CD4-positive, alpha-beta T cell (primary cell): ENCODE results near the gene SYT6. TPM values are rescaled to one million over a fixed set of nuclear protein-coding genes. Genes with fewer than 3 reads are reported as not detected.

Experiments used
- ATAC-seq: fragments of 200-7000 bp; cut with Tn5 transposase; one replicate; pipeline ENCODE4 v1.10.0; 2022; ENCODE audit warnings: mild to moderate bottlenecking; ENCODE audit not compliant: poor library complexity
- CTCF ChIA-PET: fragments of 350-600 bp; sonication (Branson Sonifier 250); formaldehyde crosslinking; loops from one replicate; lab custom pipeline; 2021; ENCODE audit warnings: antibody characterized with exemption, inconsistent platforms; lab: Charles Lee
- POLR2A ChIA-PET: fragments of 350-600 bp; sonication (Branson Sonifier 250); formaldehyde crosslinking; loops from one replicate; lab custom pipeline; 2021; ENCODE audit warnings: antibody characterized with exemption, inconsistent platforms; lab: Charles Lee
- DNase-seq, 14 experiments: peaks; one replicate each; pipeline ENCODE4 v3.0.0-alpha.2; 2013 to 2020; ENCODE audit warnings: mixed read lengths in 2 of 14
- H3K27ac ChIP-seq, 2 donors: one replicate each; pipeline versions ENCODE4 v1.5.1 to v1.7.0; 2013; ENCODE audit warnings: low read length in 2 of 2, low read depth in 1 of 2, mild to moderate bottlenecking in 1 of 2
- H3K27me3 ChIP-seq, 2 experiments: 1 replicate in 1 of 2; 2 replicates in 1 of 2; pipeline versions ENCODE4 v1.6.1 to v1.7.0; 2013; ENCODE audit warnings: low read length in 2 of 2, control low read depth in 1 of 2, mild to moderate bottlenecking in 1 of 2, moderate library complexity in 1 of 2; ENCODE audit not compliant: insufficient read depth in 2 of 2, control insufficient read depth in 1 of 2
- H3K36me3 ChIP-seq: one replicate; pipeline ENCODE4 v1.6.1; 2013; ENCODE audit warnings: low read length, control low read depth; ENCODE audit not compliant: insufficient read depth
- H3K4me1 ChIP-seq: one replicate; pipeline ENCODE4 v1.6.1; 2013; ENCODE audit warnings: low read length, control low read depth; ENCODE audit not compliant: insufficient read depth
- H3K4me3 ChIP-seq: one replicate; pipeline ENCODE4 v1.5.1; 2013; ENCODE audit warnings: mild to moderate bottlenecking, low read length, moderate library complexity
- H3K9me3 ChIP-seq, 2 experiments: 1 replicate in 1 of 2; 2 replicates in 1 of 2; pipeline versions ENCODE4 v1.6.1 to v1.7.0; 2013; ENCODE audit warnings: low read length in 2 of 2, mild to moderate bottlenecking in 2 of 2, control low read depth in 1 of 2, moderate library complexity in 1 of 2; ENCODE audit not compliant: control insufficient read depth in 1 of 2, insufficient read depth in 1 of 2
- H3K27ac Mint-ChIP-seq: one replicate; pipeline ENCODE4 v1.8.0; 2020; ENCODE audit warnings: mixed read lengths
- H3K27me3 Mint-ChIP-seq: one replicate; pipeline ENCODE4 v1.8.0; 2021; ENCODE audit warnings: mixed read lengths
- H3K36me3 Mint-ChIP-seq: one replicate; pipeline ENCODE4 v1.8.0; 2021; ENCODE audit warnings: low read depth, mixed read lengths
- H3K4me1 Mint-ChIP-seq: one replicate; pipeline ENCODE4 v1.8.0; 2021; ENCODE audit warnings: low read depth, mixed read lengths
- H3K4me3 Mint-ChIP-seq: one replicate; pipeline ENCODE4 v1.8.0; 2020; ENCODE audit warnings: mild to moderate bottlenecking, mixed read lengths
- H3K9me3 Mint-ChIP-seq: one replicate; pipeline ENCODE4 v1.8.0; 2020; ENCODE audit warnings: mixed read lengths
- CTCF ChIP-seq: fragments of 200-600 bp; IDR thresholded peaks from one replicate; pipeline ENCODE4 v1.8.0; 2022; ENCODE audit warnings: antibody characterized with exemption, mild to moderate bottlenecking
- intact Hi-C, 2 experiments: fragments of 100-400 bp; cut with DNase I in 1 of 2; cut with micrococcal nuclease in 1 of 2; formaldehyde crosslinking; loops; one replicate each; pipeline versions ENCODE4 v1.15.1 to v1.9.0; 2023 to 2025; cut with DNase I, micrococcal nuclease
- total RNA-seq, 174 experiments: library from RNA in 2 of 174; stranded (reverse) in 2 of 174; gene quantifications; one replicate each; pipeline ENCODE4 v1.2.3 and lab custom pipeline; 2021 to 2026

Gene SYT6
- total RNA-seq, 2 experiments from 2014 or later = not detected

DNA sequence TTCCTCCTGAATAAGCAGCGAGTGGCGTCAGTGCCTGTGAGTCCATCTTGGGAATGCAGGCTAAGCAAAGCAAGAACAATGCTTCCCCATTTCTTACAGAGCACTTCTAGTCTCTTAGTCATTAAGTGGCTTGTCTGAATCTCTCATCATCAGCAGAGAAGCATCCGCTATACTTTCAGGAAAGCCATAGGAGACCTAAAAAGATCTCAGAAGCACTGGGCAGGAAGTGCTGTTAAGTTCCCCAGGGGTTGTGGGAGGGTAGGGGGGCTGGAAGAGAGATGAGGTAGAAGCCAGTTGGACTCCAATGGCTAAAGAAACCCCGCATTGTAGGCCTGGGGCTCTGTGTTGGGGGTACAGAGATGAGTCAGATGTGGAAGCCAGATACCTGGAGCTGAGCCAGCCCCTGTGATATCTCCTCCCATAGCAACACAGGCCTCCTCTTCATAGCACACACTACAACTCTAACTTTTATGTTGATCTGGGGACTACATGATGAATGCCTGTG lies 44.9 kb downstream of the SYT6 start:
- no peaks in the 10 kb centered on the region for H3K36me3 Mint-ChIP-seq
- Histone ChIP-seq H3K4me3 (no peak overlapping the region), H3K36me3 (no peaks in the 10 kb centered on the region), H3K4me1 (peaks cover 12% of the 10 kb centered on the region), H3K9me3 (no peaks in the 10 kb centered on the region), H3K27ac (no peak overlapping the region), H3K27me3 (no peaks in the 10 kb centered on the region)
- intact Hi-C loops = no loop called here
- DNase-seq (peak in 2 of 14 experiments; percentile 32 to 52), ATAC-seq (no peak)
- H3K4me3 Mint-ChIP-seq = no peak overlapping the region
- no peaks in the 10 kb centered on the region for H3K4me1 Mint-ChIP-seq
- no peaks in the 10 kb centered on the region for H3K9me3 Mint-ChIP-seq
- no peaks in the 10 kb centered on the region for H3K27me3 Mint-ChIP-seq
- ChIA-PET POLR2A (no interaction called here), CTCF (no interaction called here)
- no peak overlapping the region for H3K27ac Mint-ChIP-seq
- TF ChIP-seq CTCF = no peak

DNA sequence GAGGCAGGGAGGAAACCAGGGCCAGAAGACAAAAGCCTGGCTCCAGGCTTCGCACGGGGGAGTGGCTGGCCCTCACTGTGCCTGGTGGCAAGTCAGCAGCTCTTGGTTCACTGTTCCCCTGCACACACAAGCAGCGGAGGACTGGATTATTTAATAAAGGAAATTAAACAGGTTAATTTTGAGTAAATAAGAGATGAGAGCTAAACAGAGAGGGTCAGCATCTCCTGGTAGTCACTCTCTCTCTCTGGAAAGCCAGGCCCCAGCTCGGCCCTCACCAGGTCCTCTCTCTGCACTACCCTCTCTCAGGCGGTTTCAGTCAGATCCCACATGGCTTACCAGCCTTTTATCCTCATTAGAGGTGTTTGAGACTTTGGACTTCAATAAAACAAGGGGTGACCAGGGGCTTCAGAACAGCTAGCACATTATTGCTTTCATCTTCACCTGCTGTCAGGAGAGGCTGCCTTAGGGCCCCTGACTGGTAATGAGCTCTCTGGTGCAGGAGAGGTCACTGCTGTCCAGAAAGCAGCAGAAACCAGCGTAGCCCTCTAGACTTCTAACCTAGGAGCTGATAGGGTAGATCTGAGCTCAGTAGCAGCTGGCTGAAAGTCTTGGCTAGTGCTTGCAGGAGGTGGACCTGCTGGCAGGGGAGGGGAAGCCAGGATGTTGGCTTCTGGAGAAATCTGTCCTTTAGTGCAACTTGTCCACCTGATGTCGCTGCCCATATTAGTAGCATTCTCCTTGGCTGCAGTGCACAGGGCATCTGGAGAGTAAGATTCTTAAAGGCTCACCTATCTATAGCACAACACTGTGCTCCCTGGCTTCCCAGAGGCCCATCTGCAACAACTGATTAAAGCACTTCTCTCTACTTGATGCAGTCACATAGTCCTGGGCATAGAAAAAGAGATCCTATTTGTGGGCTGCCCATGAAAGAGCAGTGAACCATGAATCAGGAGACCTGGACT lies 45.9 kb downstream of the SYT6 start:
- ChIA-PET POLR2A (no interaction called here), CTCF (no interaction called here)
- Histone ChIP-seq H3K27me3 (no peaks in the 10 kb centered on the region), H3K36me3 (no peaks in the 10 kb centered on the region), H3K4me1 (peaks cover 3% of the 10 kb centered on the region), H3K4me3 (no peak overlapping the region), H3K9me3 (no peaks in the 10 kb centered on the region), H3K27ac (no peak overlapping the region)
- no peaks in the 10 kb centered on the region for H3K4me1 Mint-ChIP-seq
- no peaks in the 10 kb centered on the region for H3K27me3 Mint-ChIP-seq
- H3K27ac Mint-ChIP-seq = no peak overlapping the region
- intact Hi-C loops = no loop called here
- ATAC-seq = no peak
- no peak for TF ChIP-seq CTCF
- H3K4me3 Mint-ChIP-seq = no peak overlapping the region
- H3K9me3 Mint-ChIP-seq = no peaks in the 10 kb centered on the region
- DNase-seq = no peak
- H3K36me3 Mint-ChIP-seq = no peaks in the 10 kb centered on the region

DNA sequence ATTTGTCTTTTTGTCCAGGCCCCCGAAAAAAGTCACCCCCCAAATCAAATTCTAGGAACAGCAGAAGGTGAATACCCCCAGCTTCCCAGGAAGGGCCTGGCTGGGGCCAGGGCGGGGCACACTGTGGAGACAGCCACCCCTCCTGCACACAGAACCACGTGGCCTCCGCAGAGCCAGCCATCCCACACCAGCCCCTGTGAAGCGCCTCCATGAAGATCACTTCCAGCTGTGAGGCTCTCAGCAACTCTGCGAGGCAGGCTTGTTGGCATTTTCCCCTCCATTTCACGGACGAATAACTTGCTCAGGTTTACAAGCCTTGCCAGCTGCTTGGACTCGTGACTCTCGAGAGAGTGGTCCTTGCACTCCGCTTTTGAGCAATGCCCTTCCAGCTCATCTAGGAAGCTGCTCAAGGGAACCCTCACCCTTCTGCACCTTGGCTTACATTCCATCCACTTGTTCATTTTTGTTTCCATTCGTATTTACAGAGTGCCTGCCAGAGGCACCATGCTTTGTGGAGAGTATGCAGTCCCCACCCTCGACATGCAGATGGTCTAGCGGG lies 48.2 kb downstream of the SYT6 start:
- Histone ChIP-seq H3K9me3 (no peaks in the 10 kb centered on the region), H3K4me1 (no peaks in the 10 kb centered on the region), H3K4me3 (no peak overlapping the region), H3K27ac (no peak overlapping the region), H3K27me3 (no peaks in the 10 kb centered on the region), H3K36me3 (no peaks in the 10 kb centered on the region)
- H3K36me3 Mint-ChIP-seq = no peaks in the 10 kb centered on the region
- POLR2A ChIA-PET = no interaction called here
- peaks cover 8% of the 10 kb centered on the region for H3K27me3 Mint-ChIP-seq
- CTCF ChIA-PET = no interaction called here
- H3K4me1 Mint-ChIP-seq = no peaks in the 10 kb centered on the region
- no peak for DNase-seq
- intact Hi-C loops = no loop called here
- TF ChIP-seq CTCF = no peak
- H3K9me3 Mint-ChIP-seq = no peaks in the 10 kb centered on the region
- ATAC-seq = no peak
- no peak overlapping the region for H3K4me3 Mint-ChIP-seq
- no peak overlapping the region for H3K27ac Mint-ChIP-seq
